Umbilical cord (tissue), 2 donors: ENCODE results near the gene SPOCK3. TPM values are rescaled to one million over a fixed set of nuclear protein-coding genes. Genes with fewer than 3 reads are reported as not detected.
"Not testable (repeated sequence)": the region's sequence is repeated elsewhere in the genome, so short reads cannot be mapped to it uniquely, and the experiment has no call there.

Experiments
- DNase-seq: peaks from one replicate; pipeline ENCODE4 v3.0.0-alpha.2; 2015; ENCODE audit warnings: low spot score
- total RNA-seq: library from RNA; depleted of rRNA; stranded (reverse); fragments of >200 nt; gene quantifications from one replicate; pipeline ENCODE4 v1.2.3, GENCODE V29; 2014; ENCODE audit warnings: low replicate concordance; ENCODE audit not compliant: insufficient read depth

SPOCK3 gene
- total RNA-seq = 8.7 TPM

DNA sequence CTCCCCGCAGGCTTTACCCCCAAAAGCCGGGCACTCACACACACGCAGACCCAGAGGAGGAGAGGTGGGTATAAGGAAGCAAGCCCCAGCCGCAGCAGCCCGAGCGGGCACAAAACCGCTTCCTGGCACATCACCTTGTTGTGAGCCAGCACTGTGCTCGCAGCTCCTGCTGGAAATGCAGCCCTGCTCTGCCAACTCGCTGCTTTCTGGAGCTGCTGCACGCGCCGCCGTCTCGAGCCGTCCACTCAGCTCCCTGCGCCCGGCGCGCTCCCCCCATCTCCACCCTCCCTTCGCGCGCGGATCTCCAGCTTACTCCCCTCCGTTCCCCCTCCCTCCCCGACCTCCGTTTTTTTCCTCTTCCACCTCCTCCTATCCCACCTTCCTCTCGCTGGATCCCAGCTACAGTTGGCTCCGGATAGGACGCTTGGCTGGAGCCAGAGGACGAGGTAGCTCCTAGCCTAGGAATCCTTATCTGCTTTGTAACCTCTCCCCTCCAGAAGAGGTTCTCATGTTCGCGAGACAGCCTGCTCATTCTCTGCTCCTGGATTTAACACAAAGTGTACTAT lies at the start of gene SPOCK3:
Gene SPOCK3, minus strand, starts transcription at position 179 of the 566 bp plus-strand sequence.
- DNase-seq = peak; percentile 69

DNA sequence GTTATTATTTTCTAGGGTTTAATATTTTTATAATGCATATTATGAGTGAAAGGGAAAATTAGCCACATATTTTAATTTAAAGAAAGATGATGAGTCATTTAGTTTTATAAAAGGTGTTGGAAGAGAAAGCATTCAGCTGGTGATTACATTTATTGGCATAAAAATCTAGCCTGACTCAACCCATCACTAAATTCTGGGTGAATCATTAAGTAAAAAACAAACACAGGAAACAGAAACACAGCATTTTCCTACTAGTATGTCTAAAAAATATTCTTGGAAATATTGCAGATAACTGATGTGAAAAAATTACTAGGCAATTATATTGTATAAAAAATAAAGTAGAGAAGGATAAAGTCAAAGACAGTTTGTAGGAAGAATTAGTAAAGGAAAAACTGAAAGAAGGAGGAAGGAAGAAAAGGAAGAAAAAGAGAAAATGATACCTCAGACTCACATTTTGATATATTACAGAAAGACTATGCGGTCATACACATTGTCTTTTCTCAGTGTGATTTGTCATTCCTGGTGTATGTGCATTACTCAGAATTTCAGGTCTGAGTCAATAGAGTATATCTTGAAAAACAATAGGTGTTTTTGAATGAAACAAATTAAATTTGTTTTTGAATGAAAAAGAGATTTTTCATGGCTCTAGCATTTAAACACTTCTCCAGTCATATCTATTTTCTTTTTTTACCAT lies 48.0 kb upstream of the SPOCK3 start:
- no peak for DNase-seq

DNA sequence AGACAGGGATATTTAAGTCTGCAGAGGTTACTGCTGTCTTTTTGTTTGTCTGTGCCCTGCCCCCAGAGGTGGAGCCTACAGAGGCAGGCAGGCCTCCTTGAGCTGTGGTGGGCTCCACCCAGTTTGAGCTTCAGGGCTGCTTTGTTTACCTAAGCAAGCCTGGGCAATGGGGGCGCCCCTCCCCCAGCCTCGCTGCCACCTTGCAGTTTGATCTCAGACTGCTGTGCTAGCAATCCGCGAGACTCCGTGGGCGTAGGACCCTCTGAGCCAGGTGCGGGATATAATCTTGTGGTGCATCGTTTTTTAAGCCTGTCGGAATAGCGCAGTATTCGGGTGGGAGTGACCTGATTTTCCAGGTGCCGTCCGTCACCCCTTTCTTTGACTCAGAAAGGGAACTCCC lies 47.3 kb upstream of the SPOCK3 start:
- DNase-seq = not testable (repeated sequence)

DNA sequence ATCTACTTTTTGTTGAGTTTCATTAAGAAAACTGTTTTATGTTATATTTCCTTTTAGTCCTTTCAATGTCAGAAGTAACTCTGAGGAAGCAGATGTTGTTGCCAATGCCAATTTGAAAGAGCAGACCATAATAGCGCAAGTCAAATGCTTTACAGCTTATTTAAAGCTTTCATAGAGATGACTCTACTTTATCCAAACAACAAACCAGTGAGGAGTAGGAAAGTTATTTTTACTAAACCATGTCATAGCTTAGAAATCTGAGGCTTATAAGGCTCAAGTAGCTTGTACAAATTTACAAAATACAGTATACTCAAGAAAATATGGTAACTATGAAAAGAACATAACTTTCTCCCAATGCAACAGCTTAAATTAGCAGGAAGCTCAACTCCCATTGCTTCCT lies 40.1 kb upstream of the SPOCK3 start:
- peak; percentile 92 for DNase-seq

DNA sequence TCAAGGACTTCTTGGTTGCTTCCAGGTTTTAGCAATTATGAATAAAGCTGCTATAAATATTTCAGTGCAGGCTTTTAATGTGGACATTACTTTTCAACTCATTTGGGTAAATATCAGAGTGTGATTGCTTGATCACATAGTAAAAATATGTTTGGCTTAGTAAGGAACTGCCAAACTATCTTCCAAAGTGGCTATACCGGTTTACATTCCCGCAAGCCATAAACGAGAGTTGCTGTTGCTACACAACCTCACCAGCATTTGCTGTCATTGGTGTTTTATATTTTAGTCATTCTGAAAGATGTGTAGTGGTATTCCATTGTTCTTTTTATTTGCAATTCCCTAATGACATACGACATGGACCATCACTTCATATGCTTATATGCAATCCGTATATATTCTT lies 30.9 kb upstream of the SPOCK3 start:
- DNase-seq = no peak

DNA sequence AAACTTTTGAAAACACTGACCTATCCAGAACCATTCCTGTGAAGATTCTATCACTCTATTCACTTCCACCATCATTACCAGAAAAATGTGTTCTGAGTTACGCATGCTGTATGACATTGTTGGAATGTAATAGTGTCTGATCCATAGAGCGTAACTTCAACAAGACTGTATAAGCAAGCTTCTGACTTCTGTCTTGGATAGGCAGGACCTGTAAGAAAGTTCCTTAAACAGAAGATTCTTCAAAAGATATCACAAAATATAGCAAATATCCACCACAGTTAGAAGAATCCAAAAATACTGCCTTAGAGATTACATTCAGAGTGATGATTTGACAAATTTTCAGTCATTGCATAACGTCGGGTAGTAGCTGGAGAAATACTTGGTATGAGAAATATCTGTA lies 14.0 kb upstream of the SPOCK3 start:
- peak; percentile 26 for DNase-seq

DNA sequence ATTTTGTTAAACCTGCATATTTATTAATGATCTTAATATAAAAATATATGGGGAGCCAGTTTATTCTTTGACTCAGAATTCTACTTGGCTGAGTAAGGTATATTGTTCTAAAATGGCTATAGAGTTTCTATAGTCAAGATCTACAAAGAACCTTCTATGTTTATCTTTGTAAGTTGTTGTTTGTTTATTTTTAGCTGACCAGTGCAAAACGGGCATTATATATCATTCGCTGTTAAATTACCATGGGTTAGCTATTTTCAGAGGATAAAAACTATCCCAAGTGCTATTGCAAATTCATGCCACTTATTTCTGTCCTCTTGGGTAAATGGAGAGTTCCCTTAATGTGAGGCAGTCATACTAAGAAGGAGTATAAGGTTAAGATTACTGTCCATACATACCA lies 5.3 kb upstream of the SPOCK3 start:
- DNase-seq = no peak

DNA sequence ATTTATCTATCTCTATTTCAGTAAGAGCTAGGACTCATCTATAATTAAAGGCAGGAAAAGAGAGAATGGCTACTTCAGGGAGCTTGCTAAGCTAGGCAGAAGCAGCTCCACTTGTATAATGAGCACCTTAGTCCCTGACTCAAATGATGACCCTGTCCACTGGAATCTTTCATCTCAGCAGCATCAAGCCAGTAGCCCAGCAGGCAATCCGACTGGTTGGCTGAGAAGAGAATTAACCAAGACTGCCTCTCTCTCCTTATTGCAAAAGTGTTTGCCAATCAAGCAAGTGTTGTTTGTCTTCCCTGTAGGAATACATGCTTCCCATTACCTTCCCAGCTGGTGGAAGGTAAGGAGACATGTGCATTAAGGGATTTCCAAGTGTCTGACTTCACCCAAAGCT lies 3.9 kb upstream of the SPOCK3 start:
- no peak for DNase-seq

DNA sequence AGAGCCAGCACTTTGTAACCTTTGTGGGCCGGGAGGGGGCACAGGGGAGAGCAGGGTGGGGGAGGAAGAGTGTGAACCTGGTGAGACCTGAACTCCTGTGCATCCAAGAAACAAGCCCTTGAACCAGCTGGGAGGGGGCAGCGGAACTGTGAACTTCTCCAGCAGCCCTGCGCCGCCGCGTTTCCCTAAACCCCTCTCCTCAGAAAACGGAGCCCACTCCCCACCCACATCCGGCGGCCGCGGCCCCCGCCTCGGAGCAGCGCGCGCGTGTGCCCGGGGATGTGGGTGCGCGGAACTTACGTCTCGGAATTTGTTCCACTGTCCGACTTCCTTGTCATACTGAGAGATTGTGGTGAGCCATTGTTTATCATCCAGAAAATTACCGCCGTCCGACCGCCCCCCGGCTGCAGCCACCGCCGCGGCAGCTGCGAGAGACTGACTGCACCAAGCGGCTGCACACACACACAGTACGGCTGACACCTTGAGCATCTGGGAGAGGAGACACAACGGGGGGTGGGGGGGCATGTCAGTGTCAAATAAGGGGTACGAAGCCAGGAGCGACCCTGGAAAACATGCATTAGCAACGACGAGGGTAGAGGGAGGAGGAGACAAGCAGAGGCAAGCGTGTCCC lies 494 bp downstream of the SPOCK3 start:
- peak; percentile 31 for DNase-seq

DNA sequence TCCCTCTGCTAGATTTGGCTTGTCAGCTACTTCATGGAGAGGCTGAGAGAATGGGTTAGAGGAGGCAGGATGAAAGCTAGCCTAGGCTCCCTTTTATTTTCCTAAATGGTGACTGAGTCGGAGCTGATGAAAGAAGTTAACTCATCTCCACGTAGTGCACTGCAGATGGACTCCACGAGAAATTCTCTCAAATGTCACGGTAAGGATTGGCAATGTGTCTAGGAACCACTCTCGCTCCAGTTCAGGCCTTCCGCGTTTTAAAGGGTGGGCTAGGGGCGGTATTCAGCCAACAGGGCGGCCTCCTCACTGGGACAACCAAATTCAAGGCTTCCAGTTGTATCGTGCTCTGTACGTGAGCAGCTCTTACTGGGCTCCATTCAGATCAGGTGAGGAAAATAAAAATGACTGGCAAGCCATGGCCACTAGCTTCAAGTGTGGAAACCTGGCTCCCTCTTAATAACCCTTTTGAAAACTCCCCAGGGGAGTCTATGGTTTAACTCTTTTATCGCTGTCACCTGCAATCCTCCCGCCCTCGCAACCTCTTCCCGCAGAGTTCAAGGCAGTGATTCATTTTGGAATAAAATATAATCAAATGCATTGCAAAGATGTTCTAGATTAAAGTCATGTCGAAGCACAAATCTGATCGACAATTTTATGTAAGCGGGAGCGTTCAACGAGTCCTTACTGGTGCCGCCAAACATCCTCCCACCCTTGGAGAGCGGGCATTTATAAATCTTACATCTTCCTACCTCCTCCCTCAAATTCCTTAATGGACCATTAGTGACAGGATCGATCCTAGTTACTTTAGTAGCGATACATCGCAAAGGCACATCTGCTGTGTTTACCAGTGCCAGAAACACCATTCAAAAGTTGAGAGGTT lies 1.2 kb downstream of the SPOCK3 start:
- DNase-seq = peak; percentile 24

DNA sequence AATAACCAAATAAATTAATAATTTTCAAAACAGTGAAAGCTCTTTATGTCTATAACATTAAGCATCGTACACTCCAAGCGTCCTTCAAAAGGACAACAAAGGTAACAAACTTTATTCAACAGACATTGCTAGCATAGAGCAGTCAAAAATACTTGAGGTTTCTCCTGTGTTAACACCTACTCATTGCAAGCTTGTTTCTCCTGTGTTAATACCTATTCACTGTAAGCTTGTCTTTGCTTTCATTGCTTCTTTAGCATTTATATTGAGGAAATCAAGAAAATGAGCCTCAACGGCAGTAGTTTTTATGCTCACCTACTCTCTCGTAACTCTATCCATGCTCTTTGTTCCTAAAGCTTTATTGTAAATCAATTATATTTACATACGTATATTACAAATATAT lies 3.5 kb downstream of the SPOCK3 start:
- DNase-seq = no peak

DNA sequence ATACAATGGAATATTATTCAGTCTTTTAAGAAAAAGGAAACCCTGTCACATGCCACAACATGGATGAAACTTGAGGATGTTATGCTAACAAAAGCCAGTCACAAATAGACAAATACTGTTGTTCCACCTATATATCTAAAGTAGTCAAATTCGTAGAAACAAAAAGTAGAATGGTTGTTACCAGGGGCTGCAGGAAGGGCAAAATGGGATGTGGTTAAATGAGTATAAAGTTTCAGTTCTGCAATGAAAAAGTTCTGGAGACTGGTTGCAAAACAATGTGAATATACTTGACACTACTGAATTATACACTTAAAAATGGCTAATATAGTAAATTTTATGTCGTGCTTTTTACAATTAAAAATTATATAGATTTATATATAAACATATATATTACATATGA lies 12.2 kb downstream of the SPOCK3 start:
- no peak for DNase-seq

DNA sequence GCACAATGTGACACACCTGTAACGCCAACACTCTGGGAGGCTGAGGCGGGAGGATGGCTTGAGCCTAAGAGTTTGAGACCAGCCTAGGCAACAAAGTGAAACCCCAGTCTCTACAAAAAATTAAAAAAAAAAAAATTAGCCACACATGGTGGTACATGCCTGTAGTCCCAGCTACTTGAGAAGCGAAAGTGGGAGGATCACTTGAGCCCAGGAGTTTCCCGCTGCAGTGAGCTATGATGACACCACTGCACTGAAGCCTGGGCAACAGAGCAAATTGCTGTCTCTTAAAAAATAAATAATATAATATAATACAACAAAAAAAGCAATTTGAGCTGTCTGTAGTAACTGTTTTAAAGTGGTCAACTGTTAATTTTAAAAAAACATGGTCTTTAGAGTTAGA lies 13.2 kb downstream of the SPOCK3 start:
- no peak for DNase-seq

DNA sequence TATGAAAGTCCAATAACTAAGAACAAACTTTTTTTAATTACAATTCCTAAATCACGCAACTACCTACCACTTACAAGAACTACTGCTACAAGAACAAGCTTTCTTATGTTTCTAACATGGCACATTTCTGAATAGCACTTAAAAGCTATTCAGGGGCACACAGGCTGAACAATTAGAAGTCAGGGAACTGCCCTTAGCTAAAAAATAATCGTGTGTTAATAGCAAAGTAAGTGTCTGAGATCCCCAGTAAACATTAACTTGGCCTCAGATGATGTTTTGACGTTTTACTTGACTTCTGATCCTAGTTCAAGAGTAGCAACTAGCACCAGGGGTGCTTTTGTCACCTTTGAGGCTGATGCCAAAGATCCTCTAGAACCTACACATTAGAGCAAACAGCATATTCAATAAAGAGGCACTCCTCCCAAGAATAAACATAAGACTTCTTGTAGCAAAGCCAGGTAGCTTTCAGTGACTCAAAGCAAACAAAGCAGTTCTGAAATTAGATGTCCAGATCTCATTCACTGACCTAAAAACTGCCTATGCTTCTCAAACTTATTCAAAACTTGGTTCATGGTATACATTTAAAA lies 16.2 kb downstream of the SPOCK3 start:
- DNase-seq = no peak

DNA sequence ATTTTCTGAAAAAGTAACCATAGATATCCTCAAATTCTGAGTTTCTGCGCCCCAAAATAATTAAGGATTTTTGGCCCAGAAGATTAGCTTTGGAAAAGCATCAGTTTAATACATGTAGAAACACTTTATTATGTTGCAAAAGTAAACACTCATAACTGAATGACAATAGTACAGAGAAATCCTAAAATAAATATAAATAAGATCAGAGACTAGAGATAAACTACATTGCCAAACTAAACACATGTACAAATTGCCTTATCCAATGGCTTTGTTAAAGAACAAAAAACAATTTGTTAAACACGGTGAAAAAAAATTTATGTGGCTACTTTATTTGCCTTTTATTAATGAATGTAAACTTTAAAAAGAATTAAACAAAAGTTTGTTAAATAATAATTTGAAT lies 17.5 kb downstream of the SPOCK3 start:
- no peak for DNase-seq

DNA sequence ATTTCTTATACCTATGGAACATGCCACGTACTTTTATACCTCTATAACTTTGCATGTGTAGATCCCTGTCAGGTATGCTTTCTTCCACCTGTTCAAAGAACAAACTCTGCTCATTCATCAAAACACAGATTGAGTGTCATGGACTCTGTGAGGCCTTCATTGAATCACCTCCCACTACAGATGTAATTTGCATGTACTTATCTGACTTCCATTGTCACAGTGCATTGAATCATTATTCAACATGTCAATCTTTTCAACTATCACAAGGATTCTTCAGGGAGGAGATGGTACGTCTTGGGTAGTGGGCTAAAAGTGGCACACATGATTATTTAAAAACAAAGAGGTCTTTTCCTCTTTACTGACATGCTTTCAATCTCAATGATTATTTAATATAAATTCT lies 24.1 kb downstream of the SPOCK3 start:
- no peak for DNase-seq

DNA sequence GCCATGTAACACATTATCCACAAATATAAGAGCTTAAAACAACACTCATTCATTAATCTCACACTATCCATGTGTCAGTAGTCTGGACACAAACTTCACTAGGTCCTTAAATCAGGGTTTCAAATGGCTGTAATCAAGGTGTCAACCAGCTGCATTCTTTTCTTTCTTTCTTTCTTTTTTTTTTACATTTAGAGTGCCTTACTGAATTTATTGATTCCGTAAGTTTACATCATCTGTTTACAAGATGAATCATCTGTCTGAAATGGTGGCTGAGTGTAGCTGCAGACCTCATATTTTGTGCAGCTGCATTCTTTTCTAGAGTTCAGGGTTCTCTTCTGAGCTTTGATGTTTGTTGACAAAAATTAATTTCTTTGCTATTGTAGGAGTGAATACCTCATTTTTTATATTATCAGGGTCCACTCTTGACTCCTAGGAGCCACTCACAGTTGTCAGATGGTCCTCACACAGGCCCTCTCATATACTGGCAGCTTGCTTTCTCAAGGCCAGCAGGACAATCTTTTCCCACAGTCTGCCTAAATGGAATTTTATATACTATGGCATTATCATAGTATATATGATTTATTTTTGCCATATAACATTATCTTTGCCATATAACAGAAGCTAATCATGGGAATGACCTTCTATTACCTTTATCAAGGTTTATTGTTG lies 37.8 kb downstream of the SPOCK3 start:
- no peak for DNase-seq

DNA sequence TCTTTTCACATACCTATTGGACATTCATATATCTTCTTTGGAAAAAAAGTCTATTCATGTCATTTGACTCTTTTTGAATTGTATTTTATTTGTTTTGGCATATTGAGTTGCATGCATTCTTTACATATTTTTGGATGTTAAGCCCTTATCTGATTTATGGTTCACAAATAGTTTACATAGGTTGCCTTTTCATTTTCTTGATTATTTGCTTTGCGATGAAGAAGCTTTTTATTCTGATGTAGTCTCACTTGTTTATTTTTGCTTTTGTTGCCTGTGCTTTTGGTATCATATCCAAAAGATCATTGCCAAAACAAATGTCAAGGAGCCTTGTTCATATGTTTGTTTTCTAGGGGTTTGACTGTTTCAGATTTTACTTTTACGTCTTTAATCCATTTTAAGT lies 43.9 kb downstream of the SPOCK3 start:
- no peak for DNase-seq

DNA sequence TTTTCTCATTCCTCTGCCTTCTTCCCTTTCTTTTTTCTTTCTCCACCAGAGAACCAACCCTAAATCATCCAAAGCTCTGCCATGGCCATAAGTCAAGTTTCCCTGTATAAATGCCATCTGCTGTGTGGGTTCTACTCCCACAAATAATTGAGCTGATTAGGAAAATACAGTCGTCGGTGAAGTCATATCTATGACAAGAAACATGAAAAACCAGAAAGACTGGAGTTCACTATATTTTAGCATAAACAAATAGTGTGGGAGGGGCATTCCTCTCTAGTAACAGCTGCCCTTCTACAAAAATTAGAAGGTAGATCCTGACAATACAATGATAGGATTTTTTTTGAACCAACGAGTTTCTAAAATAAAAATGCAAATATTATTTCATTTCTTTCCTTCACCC lies 48.8 kb downstream of the SPOCK3 start:
- no peak for DNase-seq

DNA sequence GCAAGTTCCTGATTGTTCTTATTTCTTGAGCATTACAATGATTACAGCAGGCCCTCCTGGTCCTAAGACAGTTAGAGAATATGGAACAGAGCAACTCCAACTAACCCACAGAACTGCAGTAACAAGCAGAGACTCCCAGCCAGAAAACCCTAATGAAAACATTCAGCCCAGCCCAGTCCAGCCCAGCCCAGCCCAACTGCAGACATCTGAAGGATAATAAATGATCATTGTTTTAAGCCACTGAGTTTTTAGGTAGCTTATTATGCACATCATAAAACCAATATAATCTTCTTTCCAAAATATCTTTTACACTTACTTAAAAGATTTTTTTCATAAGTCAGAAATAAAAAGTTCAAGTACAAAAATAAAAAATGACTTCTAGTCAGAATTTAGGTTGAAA lies 51.3 kb downstream of the SPOCK3 start:
- DNase-seq = no peak

DNA sequence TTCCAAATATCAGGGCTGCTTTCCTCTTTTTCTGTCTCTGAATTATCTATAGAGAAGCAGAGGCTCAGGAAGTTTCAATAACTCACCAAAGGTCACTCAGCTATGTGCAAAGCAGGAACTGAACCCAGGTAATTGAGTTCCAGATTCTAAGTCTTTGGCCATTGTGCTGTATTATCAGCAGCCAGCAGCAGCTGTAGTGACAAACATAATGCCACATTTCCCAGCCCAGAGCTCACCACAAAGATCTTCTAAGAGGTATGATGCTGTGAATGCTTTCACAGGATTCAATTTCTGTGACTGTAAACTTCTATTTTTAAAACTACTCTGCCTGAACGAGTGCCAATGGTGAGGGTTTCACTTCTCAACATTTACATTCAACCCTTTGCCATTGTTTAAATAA lies 56.4 kb downstream of the SPOCK3 start:
- DNase-seq = no peak
